GM19351 (cell line): ENCODE data around the gene DHRS4.
A peak's percentile ranks its signal among the peaks of the same experiment; 100 is the strongest.
"Not testable (repeated sequence)": the region's sequence is repeated elsewhere in the genome, so short reads cannot be mapped to it uniquely, and the experiment has no call there.

Experiments
- ATAC-seq: cut with Tn5 transposase; IDR thresholded peaks from one replicate; pipeline ENCODE4 v1.9.1; 2021; ENCODE audit warnings: mild to moderate bottlenecking, moderate library complexity; ENCODE audit not compliant: unreplicated experiment

Gene DHRS4

GRCh38 chr14:23939607-23940326 is 13.8 kb upstream of the DHRS4 start:
- ATAC-seq = no peak

GRCh38 chr14:23941230-23941629 is 12.3 kb upstream of the DHRS4 start:
- ATAC-seq = no peak

GRCh38 chr14:23941669-23942068 is 11.9 kb upstream of the DHRS4 start:
- no peak for ATAC-seq

GRCh38 chr14:23942587-23942986 is 11.0 kb upstream of the DHRS4 start:
- ATAC-seq = no peak

- not testable (repeated sequence) for ATAC-seq
Measured at GRCh38 chr14:23949069-23949468, 4.5 kb upstream of the DHRS4 start.

GRCh38 chr14:23950411-23951135 is 3.0 kb upstream of the DHRS4 start:
- ATAC-seq = no peak

- ATAC-seq = not testable (repeated sequence)
Measured at GRCh38 chr14:23951136-23951466, 2.5 kb upstream of the DHRS4 start.

- no peak for ATAC-seq
Measured at GRCh38 chr14:23951590-23952201, 1.9 kb upstream of the DHRS4 start.

GRCh38 chr14:23953116-23953463 is 480 bp upstream of the DHRS4 start:
- ATAC-seq = not testable (repeated sequence)

GRCh38 chr14:23954279-23954614 is 677 bp downstream of the DHRS4 start:
- peak; percentile 11 for ATAC-seq

GRCh38 chr14:23954965-23955364 is 1.4 kb downstream of the DHRS4 start:
- not testable (repeated sequence) for ATAC-seq

GRCh38 chr14:23955811-23956210 is 2.2 kb downstream of the DHRS4 start:
- ATAC-seq = not testable (repeated sequence)

- not testable (repeated sequence) for ATAC-seq
Measured at GRCh38 chr14:23957913-23958569, 4.5 kb downstream of the DHRS4 start.

GRCh38 chr14:23960899-23961298 is 7.3 kb downstream of the DHRS4 start:
- ATAC-seq = not testable (repeated sequence)

- ATAC-seq = not testable (repeated sequence)
Measured at GRCh38 chr14:23961704-23962103, 8.1 kb downstream of the DHRS4 start.

- ATAC-seq = not testable (repeated sequence)
Measured at GRCh38 chr14:23969130-23969480, 15.5 kb downstream of the DHRS4 start.

- peak; percentile 85 for ATAC-seq
Measured at GRCh38 chr14:23969481-23970282, 16.1 kb downstream of the DHRS4 start.

GRCh38 chr14:23970283-23970659 is 16.7 kb downstream of the DHRS4 start:
- not testable (repeated sequence) for ATAC-seq

- ATAC-seq = not testable (repeated sequence)
Measured at GRCh38 chr14:23973178-23973577, 19.6 kb downstream of the DHRS4 start.

GRCh38 chr14:23974041-23974440 is 20.5 kb downstream of the DHRS4 start:
- ATAC-seq = not testable (repeated sequence)

GRCh38 chr14:23977208-23977607 is 23.6 kb downstream of the DHRS4 start:
- ATAC-seq = peak; percentile 68
